ENCODE data around the gene GHITM.

The GHITM gene

DNA sequence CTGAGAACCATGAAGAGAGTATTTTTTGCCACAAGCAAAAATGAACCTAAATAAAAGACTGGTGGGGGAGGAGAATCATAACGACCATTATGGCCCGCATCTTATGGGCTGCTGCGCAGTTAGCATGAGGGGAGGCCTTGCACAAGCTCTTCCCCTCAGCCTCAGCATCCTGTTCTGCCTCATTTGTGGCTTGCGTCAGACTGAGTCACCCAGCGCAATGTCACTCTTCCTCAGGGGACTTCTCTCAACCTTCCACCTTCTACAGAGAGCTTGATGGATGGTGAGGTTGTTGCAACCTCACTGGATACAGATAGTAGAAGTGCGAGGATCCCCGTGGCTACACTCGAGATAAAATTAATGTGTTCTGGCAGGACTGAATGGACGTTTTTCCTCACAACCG lies 17.5 kb downstream of the GHITM start:
- peak; percentile 22 for TF ChIP-seq FOXP2 (optimal IDR thresholded peaks at IDR 0.05; ENCODE audit: borderline replicate concordance, extremely low read depth, extremely low read length, insufficient read depth)
- TF ChIP-seq, protein P1, sequence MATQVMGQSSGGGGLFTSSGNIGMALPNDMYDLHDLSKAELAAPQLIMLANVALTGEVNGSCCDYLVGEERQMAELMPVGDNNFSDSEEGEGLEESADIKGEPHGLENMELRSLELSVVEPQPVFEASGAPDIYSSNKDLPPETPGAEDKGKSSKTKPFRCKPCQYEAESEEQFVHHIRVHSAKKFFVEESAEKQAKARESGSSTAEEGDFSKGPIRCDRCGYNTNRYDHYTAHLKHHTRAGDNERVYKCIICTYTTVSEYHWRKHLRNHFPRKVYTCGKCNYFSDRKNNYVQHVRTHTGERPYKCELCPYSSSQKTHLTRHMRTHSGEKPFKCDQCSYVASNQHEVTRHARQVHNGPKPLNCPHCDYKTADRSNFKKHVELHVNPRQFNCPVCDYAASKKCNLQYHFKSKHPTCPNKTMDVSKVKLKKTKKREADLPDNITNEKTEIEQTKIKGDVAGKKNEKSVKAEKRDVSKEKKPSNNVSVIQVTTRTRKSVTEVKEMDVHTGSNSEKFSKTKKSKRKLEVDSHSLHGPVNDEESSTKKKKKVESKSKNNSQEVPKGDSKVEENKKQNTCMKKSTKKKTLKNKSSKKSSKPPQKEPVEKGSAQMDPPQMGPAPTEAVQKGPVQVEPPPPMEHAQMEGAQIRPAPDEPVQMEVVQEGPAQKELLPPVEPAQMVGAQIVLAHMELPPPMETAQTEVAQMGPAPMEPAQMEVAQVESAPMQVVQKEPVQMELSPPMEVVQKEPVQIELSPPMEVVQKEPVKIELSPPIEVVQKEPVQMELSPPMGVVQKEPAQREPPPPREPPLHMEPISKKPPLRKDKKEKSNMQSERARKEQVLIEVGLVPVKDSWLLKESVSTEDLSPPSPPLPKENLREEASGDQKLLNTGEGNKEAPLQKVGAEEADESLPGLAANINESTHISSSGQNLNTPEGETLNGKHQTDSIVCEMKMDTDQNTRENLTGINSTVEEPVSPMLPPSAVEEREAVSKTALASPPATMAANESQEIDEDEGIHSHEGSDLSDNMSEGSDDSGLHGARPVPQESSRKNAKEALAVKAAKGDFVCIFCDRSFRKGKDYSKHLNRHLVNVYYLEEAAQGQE (IDR thresholded peaks at IDR 0.05; ENCODE audit: insufficient read depth in 1 of 2, low read depth in 2 of 2, low read length in 2 of 2) = no peak
- peak; percentile 48; the same call in 1 of the 2 replicates for TF ChIP-seq POLR2AphosphoS5 (IDR thresholded peaks at IDR 0.05; ENCODE audit: low read depth, low read length)

DNA sequence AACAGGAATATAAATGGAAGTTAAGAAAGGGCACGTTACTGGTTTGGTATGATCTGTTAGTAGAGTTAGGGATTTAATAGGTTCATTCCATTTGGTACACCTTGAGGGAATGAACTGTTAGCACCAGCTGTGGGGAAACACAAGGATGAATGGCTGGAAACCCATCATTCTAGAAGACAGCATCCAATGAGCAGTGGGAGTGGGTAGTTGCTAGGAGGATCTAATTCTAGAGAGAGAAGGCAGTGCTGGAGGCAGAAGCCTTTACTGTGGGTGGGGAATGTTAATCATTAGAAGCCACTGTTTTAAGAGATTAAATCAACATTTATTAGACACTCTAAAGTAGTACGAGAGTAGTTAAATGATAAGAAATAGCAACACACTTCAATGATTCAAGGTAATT lies 18.8 kb downstream of the GHITM start:
- no peak for TF ChIP-seq SIN3A (IDR thresholded peaks at IDR 0.05; ENCODE audit: borderline replicate concordance, insufficient read depth, low read length)
- TF ChIP-seq TAF1 (IDR thresholded peaks at IDR 0.05; ENCODE audit: borderline replicate concordance, insufficient read depth, low read length) = no peak
- TF ChIP-seq, protein P1 (IDR thresholded peaks at IDR 0.05; ENCODE audit: insufficient read depth in 1 of 2, low read depth in 2 of 2, low read length in 2 of 2) = no peak
- TF ChIP-seq FOXP2 (optimal IDR thresholded peaks at IDR 0.05; ENCODE audit: borderline replicate concordance, extremely low read depth, extremely low read length, insufficient read depth) = no peak
- no peak for TF ChIP-seq POLR2AphosphoS5 (IDR thresholded peaks at IDR 0.05; ENCODE audit: low read depth, low read length)

DNA sequence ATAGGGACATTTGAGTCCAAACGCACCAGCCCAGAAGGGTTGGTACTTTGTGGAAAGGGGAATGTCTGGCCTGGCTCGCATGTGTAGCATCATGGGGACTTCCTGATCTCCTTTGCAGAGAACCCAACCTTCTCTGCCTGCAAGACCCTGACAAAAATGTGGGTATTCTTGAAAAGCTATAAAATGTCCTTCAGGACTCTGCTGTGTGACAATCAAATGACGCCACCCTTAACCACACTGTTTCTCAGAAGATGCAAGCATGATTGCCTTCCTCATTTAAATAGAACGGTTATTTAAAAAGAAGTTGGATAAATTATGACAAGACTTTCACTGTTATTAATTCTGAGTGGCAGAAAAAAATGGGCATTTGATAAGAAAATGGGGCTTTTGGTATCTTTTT lies 19.2 kb downstream of the GHITM start:
- TF ChIP-seq TAF1 (IDR thresholded peaks at IDR 0.05; ENCODE audit: borderline replicate concordance, insufficient read depth, low read length) (no peak), POLR2AphosphoS5 (IDR thresholded peaks at IDR 0.05; ENCODE audit: low read depth, low read length) (no peak), FOXP2 (optimal IDR thresholded peaks at IDR 0.05; ENCODE audit: borderline replicate concordance, extremely low read depth, extremely low read length, insufficient read depth) (no peak), SIN3A (IDR thresholded peaks at IDR 0.05; ENCODE audit: borderline replicate concordance, insufficient read depth, low read length) (no peak)
- TF ChIP-seq, protein P1 (IDR thresholded peaks at IDR 0.05; ENCODE audit: insufficient read depth in 1 of 2, low read depth in 2 of 2, low read length in 2 of 2) = no peak

DNA sequence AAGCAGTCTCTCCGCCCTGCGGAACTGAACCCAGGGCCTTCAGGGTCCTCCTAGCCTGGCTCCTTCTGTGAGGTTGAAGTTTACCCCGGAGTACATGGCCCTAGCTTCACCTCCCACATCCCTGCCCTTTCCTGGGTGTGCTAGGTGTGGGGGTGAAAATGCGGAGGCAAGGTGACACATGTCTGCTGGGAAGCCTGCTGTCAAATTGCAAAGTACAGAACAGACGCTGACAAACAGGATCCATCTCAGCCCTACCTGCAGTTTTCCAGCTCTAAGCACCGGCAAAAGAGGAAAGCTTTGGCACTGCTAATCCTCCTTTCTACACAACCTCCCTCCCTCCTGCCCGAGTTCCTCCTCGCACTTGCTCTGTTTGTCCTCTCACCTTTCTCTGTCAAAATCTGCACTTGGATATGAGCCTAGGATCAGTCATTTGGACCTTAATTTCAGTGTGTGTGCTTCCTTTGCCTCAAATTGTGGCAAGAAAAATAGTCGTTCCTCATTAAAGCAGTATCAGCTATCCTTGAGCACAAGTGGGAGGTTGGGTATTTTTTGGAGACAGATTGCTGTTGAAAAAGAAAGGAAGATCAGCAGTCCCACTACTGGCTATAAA lies 19.9 kb downstream of the GHITM start:
- TF ChIP-seq FOXP2 (optimal IDR thresholded peaks at IDR 0.05; ENCODE audit: borderline replicate concordance, extremely low read depth, extremely low read length, insufficient read depth) = no peak

DNA sequence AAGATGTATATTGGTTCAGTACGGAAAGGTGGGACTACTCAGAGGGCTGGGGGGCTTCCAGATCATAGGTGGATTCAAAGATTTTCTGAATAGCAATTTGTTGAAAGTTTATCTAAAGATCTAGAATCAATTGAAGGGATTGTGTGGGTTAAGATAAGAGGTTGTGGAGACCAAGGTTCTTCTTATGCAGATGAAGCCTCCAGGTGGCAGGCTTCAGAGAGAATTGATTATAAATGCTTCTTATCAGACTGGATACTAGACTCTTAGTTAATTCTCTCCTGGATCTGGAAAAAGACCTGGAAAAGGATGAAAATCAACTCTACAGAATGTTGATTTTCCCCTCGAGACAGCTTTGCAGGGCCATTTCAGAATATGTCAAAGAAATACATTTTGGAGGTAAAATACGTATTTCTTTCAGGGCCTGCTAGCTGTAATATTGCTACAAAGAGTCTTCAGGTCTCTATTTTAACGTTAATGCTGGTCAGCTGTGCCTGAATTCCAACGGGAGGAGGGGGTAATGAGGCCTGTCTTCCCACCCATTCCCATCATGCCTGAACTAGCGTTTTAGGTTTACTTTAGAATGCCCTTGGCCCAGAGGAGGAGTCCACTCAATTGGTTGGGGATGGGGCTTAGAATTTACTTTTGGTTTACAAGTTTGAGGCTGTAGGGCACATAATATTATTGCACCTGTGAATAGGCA lies 21.5 kb downstream of the GHITM start:
- TF ChIP-seq, protein P1 (IDR thresholded peaks at IDR 0.05; ENCODE audit: insufficient read depth in 1 of 2, low read depth in 2 of 2, low read length in 2 of 2) = no peak
- no peak for TF ChIP-seq POLR2AphosphoS5 (IDR thresholded peaks at IDR 0.05; ENCODE audit: low read depth, low read length)
- no peak for TF ChIP-seq SIN3A (IDR thresholded peaks at IDR 0.05; ENCODE audit: borderline replicate concordance, insufficient read depth, low read length)
- TF ChIP-seq FOXP2 (optimal IDR thresholded peaks at IDR 0.05; ENCODE audit: borderline replicate concordance, extremely low read depth, extremely low read length, insufficient read depth) = no peak
- TF ChIP-seq TAF1 (IDR thresholded peaks at IDR 0.05; ENCODE audit: borderline replicate concordance, insufficient read depth, low read length) = no peak

Measured in PFSK-1 (cell line).